H1 (cell line): ENCODE data around the gene AKT1S1.

Experiments
- CHD2 ChIP-seq: IDR thresholded peaks from 2 replicates; pipeline ENCODE4 v1.6.1; 2012; ENCODE audit warnings: low read length, improper control_type of control experiment
- CTCF ChIP-seq, 3 experiments: IDR thresholded peaks; 1 replicate in 2 of 3; 2 replicates in 1 of 3; pipeline versions ENCODE4 v1.5.1 to v1.6.1; 2011; ENCODE audit warnings: low read length in 3 of 3, mild to moderate bottlenecking in 3 of 3, inconsistent platforms in 2 of 3, low read depth in 1 of 3, moderate library complexity in 1 of 3; ENCODE audit not compliant: insufficient read depth in 1 of 3; ENCODE audit errors: control extremely low read depth in 1 of 3
- EGR1 ChIP-seq: IDR thresholded peaks from 2 replicates; pipeline ENCODE4 v1.6.1; 2011; ENCODE audit warnings: low read depth, low read length, borderline replicate concordance
- GTF2F1 ChIP-seq: IDR thresholded peaks from 2 replicates; pipeline ENCODE4 v1.6.1; 2012; ENCODE audit warnings: low read depth, low read length, improper control_type of control experiment, borderline replicate concordance
- NANOG ChIP-seq: IDR thresholded peaks from 2 replicates; pipeline ENCODE4 v1.6.1; 2011; ENCODE audit warnings: low read length, low read depth, mild to moderate bottlenecking, inconsistent platforms; ENCODE audit not compliant: insufficient read depth, poor library complexity, severe bottlenecking
- PHF8 ChIP-seq: fragments of 200-600 bp; sonication (generic); conservative IDR thresholded peaks from 2 replicates; pipeline ENCODE4 v1.7.1; 2012; ENCODE audit warnings: low read depth, mild to moderate bottlenecking, inconsistent platforms, low read length, moderate library complexity
- POLR2A ChIP-seq, 2 experiments: IDR thresholded peaks; 1 replicate in 1 of 2; 2 replicates in 1 of 2; pipeline ENCODE4 v1.6.1; 2011; ENCODE audit warnings: low read depth in 2 of 2, low read length in 2 of 2, mild to moderate bottlenecking in 2 of 2; ENCODE audit errors: control extremely low read depth in 1 of 2
- POLR2AphosphoS5 ChIP-seq: IDR thresholded peaks from 2 replicates; pipeline ENCODE4 v1.6.1; 2011; ENCODE audit warnings: low read depth, low read length
- ZNF274 ChIP-seq: IDR thresholded peaks from 2 replicates; pipeline ENCODE4 v1.7.0; 2012; ENCODE audit warnings: low read length, borderline replicate concordance; ENCODE audit errors: extremely low read depth
- TF ChIP-seq, protein P1 (sequence below): IDR thresholded peaks from 2 replicates; pipeline ENCODE4 v1.6.1; 2011; ENCODE audit warnings: low read depth, mild to moderate bottlenecking, low read length; ENCODE audit not compliant: insufficient read depth
- TF ChIP-seq, protein P2 (sequence below): IDR thresholded peaks from 2 replicates; pipeline ENCODE4 v1.6.1; 2012; ENCODE audit warnings: inconsistent platforms

GRCh38 chr19:49849433-49850220, 27.5 kb downstream of the AKT1S1 start:
- no peak for TF ChIP-seq CTCF (IDR thresholded peaks at IDR 0.05; ENCODE audit: control extremely low read depth in 1 of 3, insufficient read depth in 1 of 3, low read depth in 1 of 3, low read length in 3 of 3)
- no peak; a peak in 1 of 3 replicates for TF ChIP-seq POLR2A (IDR thresholded peaks at IDR 0.05; ENCODE audit: control extremely low read depth in 1 of 2, low read depth in 2 of 2, low read length in 2 of 2)
- TF ChIP-seq ZNF274 = no peak
- TF ChIP-seq, protein P1, sequence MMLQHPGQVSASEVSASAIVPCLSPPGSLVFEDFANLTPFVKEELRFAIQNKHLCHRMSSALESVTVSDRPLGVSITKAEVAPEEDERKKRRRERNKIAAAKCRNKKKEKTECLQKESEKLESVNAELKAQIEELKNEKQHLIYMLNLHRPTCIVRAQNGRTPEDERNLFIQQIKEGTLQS = no peak
- TF ChIP-seq, protein P2, sequence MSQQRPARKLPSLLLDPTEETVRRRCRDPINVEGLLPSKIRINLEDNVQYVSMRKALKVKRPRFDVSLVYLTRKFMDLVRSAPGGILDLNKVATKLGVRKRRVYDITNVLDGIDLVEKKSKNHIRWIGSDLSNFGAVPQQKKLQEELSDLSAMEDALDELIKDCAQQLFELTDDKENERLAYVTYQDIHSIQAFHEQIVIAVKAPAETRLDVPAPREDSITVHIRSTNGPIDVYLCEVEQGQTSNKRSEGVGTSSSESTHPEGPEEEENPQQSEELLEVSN = no peak
- TF ChIP-seq CHD2 = no peak
- TF ChIP-seq POLR2AphosphoS5 = no peak
- TF ChIP-seq NANOG = no peak
- no peak for TF ChIP-seq GTF2F1
- TF ChIP-seq PHF8 = no peak
- no peak for TF ChIP-seq EGR1
